ENCODE results near the gene POTEC.
"Not testable (repeated sequence)": the region's sequence is repeated elsewhere in the genome, so short reads cannot be mapped to it uniquely, and the experiment has no call there.

Gene POTEC

DNA sequence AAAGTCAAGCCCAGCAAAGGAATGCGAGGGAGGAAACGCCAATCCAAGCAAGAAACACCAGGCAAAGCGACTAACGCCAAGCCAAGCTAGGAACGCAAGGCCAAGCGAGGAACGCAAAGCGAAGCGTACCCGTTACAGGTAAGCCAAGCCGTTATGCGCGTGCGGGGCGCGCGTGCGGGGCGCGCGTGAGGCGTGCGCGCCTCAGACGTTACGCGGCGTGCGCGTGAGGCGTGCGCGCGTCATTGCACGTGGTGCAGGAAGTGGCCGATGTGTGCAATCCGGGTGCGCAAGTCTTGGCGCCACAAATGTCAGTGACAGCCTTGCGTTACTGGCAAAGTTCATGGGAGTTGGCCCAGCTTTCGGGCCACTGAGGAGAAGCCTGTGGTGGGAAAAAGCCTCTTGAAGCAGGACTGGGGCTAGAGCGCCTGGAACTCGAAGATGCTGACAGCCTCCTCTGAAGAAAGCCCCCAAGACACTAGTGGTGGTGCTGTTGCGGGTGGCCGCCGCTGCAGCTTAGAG, at the start of gene POTEC:
Gene POTEC (minus strand): TSS at position 155 of the 519 bp plus-strand sequence. CDS start 454 bp downstream, outside the sequence.
- DNase-seq (ENCODE audit: low read depth, low spot score), result not testable (repeated sequence)

- no peak for DNase-seq (ENCODE audit: low read depth, low spot score)
Observed at GRCh38 chr18:14577971-14578370, 34.6 kb upstream of the POTEC start.

GRCh38 chr18:14559502-14559901, 16.1 kb upstream of the POTEC start:
- not testable (repeated sequence) for DNase-seq (ENCODE audit: low read depth, low spot score)

DNA sequence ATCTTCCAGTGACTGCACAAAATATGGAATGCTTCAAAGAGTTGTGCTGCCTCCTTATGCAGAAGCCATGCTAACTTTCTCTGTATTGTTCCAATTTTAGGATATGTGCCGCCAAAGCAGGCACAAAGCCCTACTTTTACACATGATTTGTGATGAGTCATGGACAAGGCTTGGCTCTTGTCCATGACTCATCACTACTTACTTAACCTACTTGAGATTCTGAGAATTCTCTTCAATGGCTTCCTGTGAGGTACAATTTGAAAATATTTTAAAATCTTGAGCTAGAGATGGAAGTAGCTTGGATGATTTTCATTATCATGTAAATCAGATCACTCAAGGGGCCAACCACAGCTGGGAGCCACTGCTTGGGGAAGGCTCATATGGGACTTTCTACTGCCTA, 11.7 kb downstream of the POTEC start:
- not testable (repeated sequence) for DNase-seq (ENCODE audit: low read depth, low spot score)

DNA sequence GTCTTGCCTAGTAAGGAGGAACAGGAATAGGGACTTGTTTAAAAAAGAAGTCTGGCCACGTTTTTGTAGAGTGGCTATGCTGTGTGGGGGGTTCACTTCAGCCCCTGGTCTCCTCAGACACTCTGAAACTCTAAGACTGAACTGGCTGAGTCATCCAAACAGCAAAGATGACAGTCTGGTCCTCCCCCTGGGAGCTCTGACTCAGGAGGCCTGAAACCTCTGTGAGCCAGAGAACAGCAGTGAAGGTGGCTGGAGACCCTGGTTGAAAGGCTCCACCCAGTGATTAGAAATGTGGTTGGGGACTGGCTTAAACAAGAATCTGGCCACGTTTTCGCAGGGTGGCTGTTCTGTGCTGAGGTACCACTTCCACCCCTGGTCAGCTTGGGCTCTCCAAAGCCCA, 32.7 kb downstream of the POTEC start:
- not testable (repeated sequence) for DNase-seq (ENCODE audit: low read depth, low spot score)

GRCh38 chr18:14503691-14504090, 39.7 kb downstream of the POTEC start:
- DNase-seq (ENCODE audit: low read depth, low spot score), result not testable (repeated sequence)

DNA sequence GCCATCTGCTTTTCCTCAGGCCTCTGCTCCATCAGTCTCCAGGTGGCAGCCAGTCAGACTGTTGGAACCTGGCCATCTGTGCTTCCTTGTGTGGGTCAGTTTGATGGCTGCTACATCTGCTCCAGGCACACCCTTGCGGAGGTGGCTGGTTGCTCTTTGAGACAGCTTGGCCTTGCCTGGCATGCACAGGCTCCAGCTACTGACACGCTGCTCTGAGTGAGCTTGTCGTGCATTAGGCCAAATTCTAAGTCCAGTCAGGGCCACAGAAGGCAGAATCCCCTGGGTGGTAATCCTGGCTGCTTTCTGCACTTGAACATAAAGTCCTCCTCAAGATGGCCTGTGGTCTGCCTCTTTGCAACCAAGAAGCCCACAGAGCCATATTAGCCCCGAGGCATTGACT, 41.5 kb downstream of the POTEC start:
- not testable (repeated sequence) for DNase-seq (ENCODE audit: low read depth, low spot score)

DNA sequence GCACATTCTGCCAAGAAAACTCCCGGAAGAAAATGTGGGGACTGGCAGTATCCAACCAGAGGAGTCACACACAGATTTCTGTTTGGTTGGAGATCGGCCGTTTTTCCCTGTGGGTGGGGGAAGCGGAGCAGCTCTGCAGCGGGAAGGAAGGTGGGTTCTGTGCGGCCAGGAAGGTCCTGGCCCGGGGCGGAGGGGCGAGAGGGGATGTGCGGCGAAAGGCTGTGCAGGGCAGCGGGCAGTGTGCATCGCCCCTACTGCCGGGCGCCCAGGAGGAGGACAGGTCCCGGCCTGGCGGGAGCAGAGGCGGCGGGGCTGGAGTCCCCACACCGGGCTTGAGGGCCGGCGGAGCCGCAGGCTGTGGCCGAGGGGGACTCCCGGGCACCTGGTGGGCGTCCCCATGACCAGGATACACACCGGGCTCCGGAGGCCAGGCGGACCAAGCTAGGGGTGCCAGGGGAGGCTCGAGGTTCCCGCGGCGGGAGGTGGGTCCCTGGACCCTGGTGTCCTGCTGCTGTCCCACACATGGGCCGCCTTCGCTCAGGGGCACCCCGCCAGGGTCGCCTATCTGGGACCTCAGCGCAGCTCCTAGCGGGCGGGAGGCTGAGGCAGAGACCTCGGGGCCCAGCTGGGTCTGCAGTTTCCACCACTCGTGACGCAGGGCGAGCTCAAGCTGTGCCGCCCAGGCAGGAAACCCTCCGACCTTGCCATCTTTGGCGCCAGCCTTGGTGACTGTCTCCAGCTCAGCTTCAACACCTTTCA, 54.0 kb downstream of the POTEC start:
- not testable (repeated sequence) for DNase-seq (ENCODE audit: low read depth, low spot score)

GRCh38 chr18:14488789-14489188, 54.6 kb downstream of the POTEC start:
- DNase-seq (ENCODE audit: low read depth, low spot score), result not testable (repeated sequence)

DNA sequence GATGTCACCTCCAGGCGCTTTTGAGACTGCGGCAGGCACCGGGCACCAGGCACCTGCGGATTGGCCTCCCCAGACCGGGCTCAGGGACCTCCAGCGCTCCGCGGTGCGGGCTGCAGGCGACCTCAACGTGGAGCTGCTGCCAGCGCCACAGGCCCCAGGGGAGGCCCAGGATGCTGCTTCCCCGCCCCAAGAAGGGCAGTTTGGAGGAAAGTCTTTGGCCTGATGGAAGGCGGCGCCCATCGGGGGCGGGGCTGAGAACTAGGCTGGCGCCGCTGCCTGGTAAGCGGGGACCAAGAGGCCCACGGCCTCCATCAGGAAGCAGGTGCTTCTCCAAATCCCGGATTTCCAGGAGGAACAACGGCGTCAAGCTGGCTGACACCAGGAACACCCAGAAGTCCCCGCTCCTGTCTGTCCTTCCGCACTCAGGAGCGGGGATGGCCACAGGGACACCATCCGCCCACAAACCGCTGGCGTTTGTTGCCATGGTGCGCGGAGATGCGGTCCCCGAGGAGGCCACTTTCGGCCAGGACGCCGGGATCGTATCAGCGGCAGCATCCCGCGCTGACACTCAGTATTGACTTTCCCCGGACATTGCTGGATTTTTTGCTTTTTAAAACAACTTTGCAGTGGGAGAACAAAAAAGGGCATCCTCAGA, 56.3 kb downstream of the POTEC start:
- DNase-seq (ENCODE audit: low read depth, low spot score), result not testable (repeated sequence)

DNA sequence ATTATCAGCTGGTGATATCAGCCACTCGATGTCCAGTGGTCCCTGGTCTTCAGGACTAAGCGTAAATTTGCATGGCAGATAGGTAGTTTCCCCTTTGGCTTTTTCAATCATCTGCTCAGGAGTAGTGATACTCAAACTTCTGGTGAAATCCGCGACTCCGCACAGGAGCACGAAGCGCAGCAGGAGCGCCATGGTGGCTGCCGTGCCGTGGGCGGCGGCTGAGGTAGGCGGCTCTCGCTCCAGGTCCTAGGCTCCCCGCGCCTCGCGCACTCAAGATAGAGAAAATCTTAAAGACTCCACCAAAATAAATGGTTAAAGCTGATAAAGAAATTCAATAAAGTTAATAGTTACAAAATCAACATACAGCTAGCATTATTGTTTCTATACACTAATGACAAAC, 64.3 kb downstream of the POTEC start:
- DNase-seq (ENCODE audit: low read depth, low spot score), result not testable (repeated sequence)

GRCh38 chr18:14475520-14475919, 67.9 kb downstream of the POTEC start:
- not testable (repeated sequence) for DNase-seq (ENCODE audit: low read depth, low spot score)

- not testable (repeated sequence) for DNase-seq (ENCODE audit: low read depth, low spot score)
Observed at GRCh38 chr18:14474752-14475151, 68.6 kb downstream of the POTEC start.

DNA sequence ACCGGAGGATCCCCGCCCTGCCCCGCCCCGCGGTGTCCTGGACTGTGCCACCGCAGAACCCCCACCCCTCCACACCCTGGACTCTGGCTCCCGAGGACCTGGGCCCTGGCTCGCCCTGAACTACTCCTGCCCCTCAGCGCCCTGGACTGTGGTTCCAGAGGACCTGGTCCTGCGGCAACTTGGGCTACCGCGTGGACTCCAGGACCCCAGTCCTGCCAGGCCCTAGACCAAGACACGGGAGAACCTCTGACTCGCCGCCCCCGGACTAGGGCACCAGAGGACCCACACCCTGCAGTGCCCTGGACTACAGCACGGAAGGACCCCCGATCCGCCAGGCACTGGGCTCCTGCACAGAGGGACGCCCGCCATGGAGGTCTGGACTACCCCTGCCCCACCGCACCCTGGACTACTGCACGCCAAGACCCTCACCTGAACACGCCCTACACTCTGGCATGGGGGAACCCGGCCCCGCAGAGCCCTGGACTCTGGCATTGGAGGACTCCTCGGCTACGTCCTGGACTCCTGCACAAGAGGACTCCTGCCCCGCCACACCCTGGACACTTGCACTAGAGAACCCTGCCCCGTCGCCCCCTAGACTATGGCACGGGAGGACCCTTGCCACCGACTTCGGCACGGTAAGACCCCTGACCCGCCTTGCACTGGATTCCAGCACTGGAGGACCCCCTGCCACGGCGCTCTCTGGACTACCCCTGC, 69.2 kb downstream of the POTEC start:
- DNase-seq (ENCODE audit: low read depth, low spot score), result not testable (repeated sequence)

DNA sequence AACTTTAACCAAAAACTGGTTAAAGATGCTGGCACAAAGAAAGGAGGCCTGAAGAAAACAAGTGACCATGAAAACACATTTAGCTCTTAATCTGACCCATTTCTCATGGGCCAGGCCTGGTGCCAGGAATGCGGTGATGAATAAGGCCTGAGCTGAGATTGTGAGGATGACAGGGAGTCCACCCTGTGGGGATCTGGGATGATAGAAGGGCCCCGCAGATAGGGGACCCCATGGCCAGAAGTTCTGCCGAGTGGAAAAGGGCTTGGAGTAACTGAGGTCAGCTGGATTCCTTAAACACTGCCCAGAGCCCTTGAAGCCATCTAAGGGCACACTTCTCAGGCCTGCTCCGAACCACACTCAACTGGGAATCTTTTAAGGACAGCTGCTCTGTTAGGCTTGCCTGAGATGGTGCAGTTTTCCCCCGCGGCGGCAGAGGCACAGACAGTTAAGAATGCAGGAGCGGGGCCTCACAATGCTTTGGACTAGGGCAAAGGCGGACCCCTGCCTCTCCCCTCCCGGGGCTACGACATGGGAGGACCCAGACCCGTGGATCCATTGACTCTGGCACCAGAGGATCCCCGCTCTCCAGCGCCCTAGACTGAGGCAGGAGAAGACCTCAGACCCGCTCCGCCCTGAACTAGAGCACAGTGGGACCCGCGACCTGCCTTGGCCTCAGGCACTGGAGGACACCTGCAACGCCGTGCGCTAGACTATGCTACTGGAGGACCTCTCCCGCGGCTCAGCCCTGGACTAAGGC, 70.0 kb downstream of the POTEC start:
- not testable (repeated sequence) for DNase-seq (ENCODE audit: low read depth, low spot score)

DNA sequence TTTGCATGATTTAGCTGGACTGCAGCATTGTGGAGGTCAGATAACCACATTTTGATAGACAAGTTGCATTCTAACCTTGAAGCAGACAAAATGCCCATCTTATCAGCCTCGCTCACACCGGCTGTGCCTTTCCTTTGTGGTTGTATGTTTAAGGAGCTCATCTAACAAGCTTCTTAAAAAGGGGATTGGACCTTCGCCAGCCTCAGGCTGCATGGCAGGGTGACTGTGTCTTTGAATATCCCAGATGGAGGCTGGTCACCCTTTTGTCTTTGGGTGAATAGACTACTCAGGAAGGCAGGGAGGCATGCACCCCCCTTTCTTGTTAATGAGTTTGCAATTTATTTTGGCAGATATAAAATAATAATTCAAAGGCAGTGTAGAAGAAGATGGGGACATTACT, 72.1 kb downstream of the POTEC start:
- DNase-seq (ENCODE audit: low read depth, low spot score), result not testable (repeated sequence)

DNA sequence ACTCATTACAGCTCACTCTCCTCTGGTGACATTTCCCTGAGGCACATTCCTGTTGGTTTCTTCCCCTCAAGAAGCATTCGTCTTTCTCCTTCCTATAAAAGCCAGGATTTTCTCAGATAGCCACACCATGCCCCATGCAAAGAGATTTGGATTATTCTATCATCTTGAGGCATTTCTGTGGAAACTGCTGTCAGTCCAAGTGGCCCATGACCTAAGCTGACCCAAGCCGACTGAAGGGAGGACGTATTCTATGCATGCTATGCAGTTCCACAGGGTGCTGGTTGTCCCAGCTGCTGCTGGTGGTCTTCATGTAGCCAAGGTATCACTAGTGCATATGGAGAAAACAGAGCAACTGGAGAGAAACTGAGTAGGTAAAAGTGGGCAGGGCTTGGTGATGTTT, 73.0 kb downstream of the POTEC start:
- DNase-seq (ENCODE audit: low read depth, low spot score), result not testable (repeated sequence)

DNA sequence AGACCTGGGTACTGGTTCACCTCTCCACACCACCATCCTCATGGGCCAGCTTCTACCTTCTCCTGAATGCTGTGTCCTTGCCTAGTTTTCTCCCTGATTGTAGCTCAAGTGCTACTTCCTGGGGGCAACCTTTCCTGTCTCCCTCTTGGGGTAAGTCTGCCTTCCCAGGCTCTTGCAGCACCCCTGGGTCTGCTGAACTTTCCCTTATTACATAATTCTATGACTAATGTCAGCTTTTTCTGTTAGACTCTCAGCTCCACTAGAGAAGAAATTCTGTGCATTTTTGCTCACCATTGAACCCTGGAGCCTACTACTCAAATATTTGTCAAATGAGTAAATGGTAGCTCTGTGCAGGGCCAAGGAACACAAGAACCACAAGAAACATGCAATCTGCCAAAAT, 73.4 kb downstream of the POTEC start:
- not testable (repeated sequence) for DNase-seq (ENCODE audit: low read depth, low spot score)

GRCh38 chr18:14465989-14466388, 77.4 kb downstream of the POTEC start:
- DNase-seq (ENCODE audit: low read depth, low spot score), result not testable (repeated sequence)
